Stimulated activated CD8-positive, alpha-beta memory T cell treated with anti-CD3 and anti-CD28 coated beads, Interleukin-12 subunit alpha, Interleukin-12 subunit beta, amount 100 ng/mL, for 1 hour (primary cell): ENCODE results near the gene ZNF221.

Experiments
- DNase-seq: peaks from one replicate; pipeline ENCODE4 v3.0.0-alpha.2; 2020; ENCODE audit warnings: low read depth

The ZNF221 gene

GRCh38 chr19:43957891-43958290 lies 6.9 kb downstream of the ZNF221 start:
- no peak for DNase-seq

- DNase-seq, result no peak
Measured at GRCh38 chr19:43960411-43960810, 9.4 kb downstream of the ZNF221 start.

DNA sequence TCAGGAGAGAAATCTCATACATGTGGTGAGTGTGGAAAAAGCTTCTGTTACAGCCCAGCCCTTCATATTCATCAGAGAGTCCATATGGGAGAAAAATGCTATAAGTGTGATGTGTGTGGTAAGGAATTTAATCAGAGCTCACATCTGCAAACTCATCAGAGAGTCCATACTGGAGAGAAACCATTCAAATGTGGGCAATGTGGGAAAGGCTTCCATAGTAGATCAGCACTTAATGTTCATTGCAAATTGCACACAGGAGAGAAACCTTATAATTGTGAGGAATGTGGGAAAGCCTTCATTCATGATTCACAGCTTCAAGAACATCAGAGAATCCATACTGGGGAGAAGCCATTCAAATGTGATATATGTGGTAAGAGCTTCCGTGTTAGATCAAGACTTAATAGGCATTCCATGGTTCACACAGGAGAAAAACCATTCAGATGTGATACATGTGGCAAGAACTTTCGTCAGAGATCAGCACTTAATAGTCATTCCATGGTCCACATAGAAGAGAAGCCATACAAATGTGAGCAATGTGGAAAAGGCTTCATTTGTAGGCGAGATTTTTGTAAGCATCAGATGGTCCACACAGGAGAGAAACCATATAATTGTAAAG lies 15.2 kb downstream of the ZNF221 start:
- no peak for DNase-seq

DNA sequence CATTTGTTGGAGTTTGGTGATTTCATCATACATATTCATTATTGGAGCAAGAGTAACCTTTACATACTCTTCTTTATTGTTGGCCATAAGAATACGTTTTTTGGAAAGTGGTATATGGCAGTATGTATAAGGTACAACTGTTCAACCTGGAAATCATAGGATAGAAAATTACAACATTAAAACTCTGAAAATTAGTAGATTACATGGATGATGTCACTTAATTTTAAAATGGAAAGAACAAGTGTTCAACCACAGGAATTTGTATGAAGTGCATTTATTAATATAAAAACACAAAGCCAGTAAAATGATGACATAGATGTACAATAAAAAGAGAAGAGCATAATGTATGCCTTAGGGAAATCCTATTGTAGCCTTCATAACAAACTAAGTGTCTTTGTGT lies 25.7 kb downstream of the ZNF221 start:
- DNase-seq, result no peak

DNA sequence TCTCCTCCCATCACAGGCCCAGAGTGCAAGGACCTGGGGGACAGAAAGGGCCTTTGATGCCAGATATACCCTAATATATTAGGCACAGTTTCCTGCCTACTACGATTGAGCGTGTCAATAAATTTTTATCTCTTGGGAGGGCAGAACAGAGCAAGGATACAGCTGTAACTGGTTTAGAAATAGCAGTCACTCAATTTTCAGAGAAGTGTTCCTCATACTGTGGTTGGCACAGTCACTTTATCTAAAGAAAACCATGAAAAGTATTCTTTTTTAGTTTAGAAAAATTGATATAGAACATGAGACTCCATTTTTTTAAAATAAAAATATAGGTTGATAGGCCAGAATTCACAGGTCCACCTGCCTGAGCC lies 32.5 kb downstream of the ZNF221 start:
- DNase-seq, result no peak

DNA sequence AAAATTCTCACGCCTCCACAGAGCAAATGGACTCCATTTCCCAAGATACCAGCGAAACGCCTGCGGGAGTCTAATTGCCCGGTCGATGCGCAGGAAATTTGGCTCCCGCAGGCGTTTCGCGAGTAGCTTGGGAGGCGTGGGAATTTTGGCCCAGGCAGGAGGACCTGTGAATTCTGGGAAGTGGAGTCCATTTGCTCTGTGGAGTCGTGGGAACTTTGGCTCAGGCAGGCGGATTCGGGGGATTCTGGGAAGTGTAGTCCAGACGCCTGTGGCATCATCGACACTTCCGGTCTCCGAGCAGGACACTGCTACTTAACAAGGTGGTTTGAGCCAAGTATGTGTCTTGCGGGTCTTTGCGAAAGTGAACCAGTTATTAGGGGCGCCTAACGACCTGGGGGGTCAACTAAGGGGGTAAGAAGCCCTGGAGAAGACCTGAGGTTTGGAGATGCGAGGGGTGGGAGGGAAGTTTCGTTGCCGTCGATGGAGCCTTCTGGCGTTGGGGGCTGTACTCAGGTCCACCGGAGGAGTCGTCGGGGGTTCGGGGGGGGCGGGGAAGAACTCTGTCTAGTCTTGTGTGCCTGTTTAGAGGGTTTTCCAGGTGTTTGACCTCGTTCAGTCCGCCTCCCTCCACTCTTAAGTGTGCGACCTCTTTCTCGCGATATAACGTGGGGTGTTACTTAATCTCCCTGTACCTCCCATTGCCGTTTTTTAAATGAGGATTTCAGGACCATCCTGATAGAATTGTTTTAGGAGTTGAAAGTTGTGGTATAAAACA lies 33.1 kb downstream of the ZNF221 start, which contains the start of gene ZNF155:
ZNF155 (plus strand) TSS at position 277 of the 775 bp plus-strand sequence. CDS start 4,356 bp downstream, outside the sequence.
- DNase-seq, result peak; percentile 47

- DNase-seq, result no peak
Measured at GRCh38 chr19:43984687-43985000, 33.6 kb downstream of the ZNF221 start.

GRCh38 chr19:43997631-43998290 lies 46.7 kb downstream of the ZNF221 start:
- DNase-seq, result no peak

DNA sequence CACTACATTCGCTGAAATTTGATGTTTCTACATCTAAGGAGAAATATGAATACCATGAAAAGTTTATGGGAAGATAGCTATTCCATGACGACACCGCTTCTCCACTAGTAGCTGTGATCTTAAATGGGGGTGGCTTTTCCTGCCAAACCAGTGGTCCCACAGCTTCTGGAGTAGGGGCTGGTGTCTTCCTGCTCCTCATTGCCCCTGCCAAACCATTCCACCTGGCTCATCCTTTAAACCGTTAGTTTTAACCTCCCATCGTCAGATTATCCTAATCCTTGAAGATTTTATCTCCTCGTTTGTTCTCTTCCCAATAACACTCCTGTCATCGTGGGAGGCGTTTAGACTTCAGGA lies 51.2 kb downstream of the ZNF221 start:
- DNase-seq, result no peak

DNA sequence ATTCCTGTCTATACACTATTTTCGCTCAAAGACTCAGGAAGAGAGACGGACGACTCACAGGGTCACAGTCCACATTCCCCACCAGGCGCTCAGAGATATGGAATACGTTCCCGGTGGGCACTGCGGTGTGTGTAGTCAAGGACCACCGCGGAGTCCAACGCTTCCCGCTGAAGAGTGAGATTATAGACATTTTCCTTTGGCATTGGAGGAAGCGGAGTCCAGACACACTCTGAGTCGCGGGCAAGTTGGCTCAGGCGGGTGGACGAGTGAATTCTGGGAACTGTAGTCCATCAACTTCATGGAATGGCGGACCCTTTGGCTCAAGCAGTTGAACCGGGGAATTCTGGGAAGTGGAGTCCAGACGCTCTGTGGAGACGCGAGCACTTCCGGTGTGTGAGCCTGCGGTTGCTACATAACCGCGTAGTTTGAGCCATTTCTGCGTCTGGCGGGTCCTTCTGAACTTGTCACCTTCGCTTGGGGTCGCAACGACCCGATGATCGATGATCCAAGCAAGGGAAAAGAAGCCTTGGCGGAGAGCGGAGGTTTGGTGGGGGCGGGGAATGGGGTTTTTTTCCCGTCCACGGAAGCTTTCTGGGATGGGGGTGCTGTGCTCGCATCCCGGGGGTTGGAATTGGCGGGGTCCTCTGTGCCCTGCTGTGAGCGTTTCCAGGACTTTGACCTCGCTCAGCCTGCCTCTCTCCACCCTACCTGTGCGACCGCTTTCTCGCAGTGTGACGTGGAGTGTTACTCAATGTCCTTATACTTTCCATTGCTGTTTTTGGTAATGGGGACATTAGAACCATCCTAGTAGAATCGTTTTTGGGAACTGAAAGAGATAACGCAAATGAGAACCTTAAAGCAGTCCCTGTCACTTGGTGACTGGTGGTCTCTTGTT lies 51.8 kb downstream of the ZNF221 start, which contains the start of gene ZNF230:
ZNF230 (plus strand) TSS at position 392 of the 895 bp plus-strand sequence. CDS start 4,122 bp downstream, outside the sequence.
- peak; percentile 67 for DNase-seq

DNA sequence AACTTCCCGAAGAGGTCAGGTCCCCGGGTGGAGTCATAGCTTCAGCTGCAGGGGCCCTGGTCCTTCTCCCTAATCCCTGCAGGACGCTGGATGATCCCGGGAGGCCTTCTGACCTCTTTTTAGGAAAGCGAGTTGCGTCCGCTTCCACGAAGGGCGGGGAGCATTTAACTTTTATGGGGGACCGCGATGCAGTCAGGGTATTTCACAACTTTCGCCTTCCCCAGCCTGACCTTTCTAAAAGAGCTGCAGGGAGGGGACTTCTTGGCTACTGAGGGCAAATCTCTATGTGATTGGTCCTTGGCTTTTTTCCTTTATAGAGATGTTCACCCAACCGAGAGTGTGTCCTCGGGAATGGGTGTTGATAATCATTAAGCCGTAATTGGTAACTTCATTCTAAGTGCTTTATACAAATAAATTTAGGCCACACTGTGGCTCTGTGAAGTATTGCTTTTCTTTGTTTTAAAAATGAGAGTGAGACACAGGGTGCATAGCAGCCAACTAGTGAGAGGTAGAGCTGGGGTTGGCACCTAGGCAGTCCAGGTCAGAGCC lies 52.5 kb downstream of the ZNF221 start:
- DNase-seq, result no peak

DNA sequence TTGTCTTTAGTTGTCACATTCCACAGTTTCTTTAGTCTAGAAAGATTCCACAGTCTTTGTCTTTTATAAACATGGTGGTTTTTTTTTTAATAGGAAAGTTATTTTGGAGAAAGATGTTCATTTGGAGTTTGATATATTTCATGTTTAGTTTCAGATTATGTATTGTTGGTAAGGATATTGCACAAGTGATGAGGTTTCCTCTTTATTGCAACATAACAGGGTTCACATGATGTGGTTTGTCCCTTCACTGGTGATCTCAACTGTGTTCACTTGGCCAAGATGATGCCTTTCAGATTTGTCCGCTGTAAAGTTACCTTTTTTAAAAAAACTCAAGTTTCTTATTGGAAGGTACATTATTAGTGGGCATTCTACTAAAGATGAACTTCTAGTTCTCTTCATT lies 54.9 kb downstream of the ZNF221 start:
- DNase-seq, result no peak

GRCh38 chr19:44007473-44007872 lies 56.4 kb downstream of the ZNF221 start:
- DNase-seq, result no peak

GRCh38 chr19:44010468-44010867 lies 59.4 kb downstream of the ZNF221 start:
- no peak for DNase-seq
